ENCODE data around the gene JPT2. TPM values are rescaled to one million over a fixed set of nuclear protein-coding genes. Genes with fewer than 3 reads are reported as not detected.

The JPT2 gene
- total RNA-seq, 4 donors from 2014 or later = 20.8 to 57.5 (median 38.2) TPM

GRCh38 chr16:1645914-1646525 is 32.1 kb upstream of the JPT2 start:
- TF ChIP-seq POLR2AphosphoS5 (IDR thresholded peaks at IDR 0.05) (no peak), EP300 (IDR thresholded peaks at IDR 0.05) (no peak), POLR2A (IDR thresholded peaks at IDR 0.05; ENCODE audit: low read depth) (no peak), CTCF (IDR thresholded peaks at IDR 0.05) (no peak)
- Histone ChIP-seq H3K27ac (replicated peaks in 1 of 4) (no peak overlapping the region), H3K4me3 (no peak overlapping the region), H3K9me3 (no peaks in the 10 kb centered on the region), H3K4me1 (peaks cover 0 to 11% (median 0%) of the 10 kb centered on the region in 4 donors), H3K27me3 (no peaks in the 10 kb centered on the region), H3K36me3 (peaks cover 22 to 92% (median 82%) of the 10 kb centered on the region in 4 donors)
- intact Hi-C loops (cut with DNase I) = no loop called here
- WGBS = 76% methylated on average over 13 of the region's 13 CpGs
- no peak for DNase-seq (ENCODE audit: extremely low spot score)

- WGBS = 76% methylated on average over 13 of the region's 13 CpGs
- H3K9me3 ChIP-seq = no peaks in the 10 kb centered on the region
- peaks cover 18 to 90% (median 78%) of the 10 kb centered on the region in 4 donors for H3K36me3 ChIP-seq
- no peaks in the 10 kb centered on the region for H3K27me3 ChIP-seq
- no peak for DNase-seq (ENCODE audit: extremely low spot score)
- intact Hi-C loops (cut with DNase I) = no loop called here
- TF ChIP-seq EP300 (IDR thresholded peaks at IDR 0.05) (no peak), POLR2A (IDR thresholded peaks at IDR 0.05; ENCODE audit: low read depth) (no peak), POLR2AphosphoS5 (IDR thresholded peaks at IDR 0.05) (no peak), CTCF (IDR thresholded peaks at IDR 0.05) (no peak)
- no peaks in the 10 kb centered on the region for H3K4me1 ChIP-seq
- no peak overlapping the region for H3K27ac ChIP-seq (replicated peaks in 1 of 4)
- no peak overlapping the region for H3K4me3 ChIP-seq
Observed at GRCh38 chr16:1647856-1648255, 30.2 kb upstream of the JPT2 start.

- Histone ChIP-seq H3K36me3 (peaks cover 25 to 90% (median 80%) of the 10 kb centered on the region in 4 donors), H3K4me1 (no peaks in the 10 kb centered on the region), H3K9me3 (no peaks in the 10 kb centered on the region), H3K27me3 (no peaks in the 10 kb centered on the region), H3K4me3 (no peak overlapping the region), H3K27ac (replicated peaks in 1 of 4) (no peak overlapping the region)
- 79% methylated on average over 4 of the region's 4 CpGs for WGBS
- TF ChIP-seq EP300 (IDR thresholded peaks at IDR 0.05) = no peak
- no peak for TF ChIP-seq POLR2AphosphoS5 (IDR thresholded peaks at IDR 0.05)
- intact Hi-C loops (cut with DNase I) = no loop called here
- no peak for DNase-seq (ENCODE audit: extremely low spot score)
Observed at GRCh38 chr16:1650131-1650530, 27.9 kb upstream of the JPT2 start.

GRCh38 chr16:1651094-1651973 is 26.7 kb upstream of the JPT2 start:
- Histone ChIP-seq H3K36me3 (peaks cover 33 to 90% (median 80%) of the 10 kb centered on the region in 4 donors), H3K4me1 (no peaks in the 10 kb centered on the region), H3K4me3 (no peak overlapping the region), H3K27me3 (no peaks in the 10 kb centered on the region), H3K27ac (replicated peaks in 1 of 4) (no peak overlapping the region), H3K9me3 (no peaks in the 10 kb centered on the region)
- TF ChIP-seq CTCF (IDR thresholded peaks at IDR 0.05) (no peak), EP300 (IDR thresholded peaks at IDR 0.05) (no peak), POLR2A (IDR thresholded peaks at IDR 0.05; ENCODE audit: low read depth) (no peak), POLR2AphosphoS5 (IDR thresholded peaks at IDR 0.05) (no peak)
- WGBS = 93% methylated on average over 12 of the region's 12 CpGs
- intact Hi-C loops (cut with DNase I) = no loop called here
- no peak for DNase-seq (ENCODE audit: extremely low spot score)

- intact Hi-C loops (cut with DNase I) = no loop called here
- H3K9me3 ChIP-seq = no peaks in the 10 kb centered on the region
- WGBS = 100% methylated on average over 1 of the region's 1 CpG
- no peak for DNase-seq (ENCODE audit: extremely low spot score)
- no peak overlapping the region for H3K4me3 ChIP-seq
- H3K27me3 ChIP-seq = no peaks in the 10 kb centered on the region
- H3K36me3 ChIP-seq = peaks cover 39 to 90% (median 82%) of the 10 kb centered on the region in 4 donors
- no peak for TF ChIP-seq EP300 (IDR thresholded peaks at IDR 0.05)
- no peak for TF ChIP-seq POLR2A (IDR thresholded peaks at IDR 0.05; ENCODE audit: low read depth)
- no peak for TF ChIP-seq POLR2AphosphoS5 (IDR thresholded peaks at IDR 0.05)
- no peak for TF ChIP-seq CTCF (IDR thresholded peaks at IDR 0.05)
- no peaks in the 10 kb centered on the region for H3K4me1 ChIP-seq
- no peak overlapping the region for H3K27ac ChIP-seq (replicated peaks in 1 of 4)
Observed at GRCh38 chr16:1651974-1652312, 26.1 kb upstream of the JPT2 start.

All from esophagus muscularis mucosa (tissue), 4 donors.